Ovary (tissue), 3 donors: ENCODE results near the gene LMBR1.

Experiments used
- CTCF ChIP-seq, 3 donors: fragments of 450-650 bp in 2 of 3; fragments of 200-600 bp in 1 of 3; IDR thresholded peaks; one replicate each; pipeline versions ENCODE4 v1.5.1 to v1.8.0; 2016 to 2022; ENCODE audit warnings: antibody characterized with exemption in 3 of 3, mild to moderate bottlenecking in 1 of 3
- POLR2A ChIP-seq: fragments of 450-650 bp; IDR thresholded peaks from one replicate; pipeline ENCODE4 v1.6.1; 2017; ENCODE audit warnings: antibody characterized with exemption, mild to moderate bottlenecking, moderate library complexity
- donor health status: DM: no; HTN: no; CAD: no.

GRCh38 chr7:156693627-156694026 is 199.4 kb downstream of the LMBR1 start:
- TF ChIP-seq CTCF (IDR thresholded peaks at IDR 0.05) = no peak
- TF ChIP-seq POLR2A = no peak
